ENCODE measurements around the gene TMPRSS11A.

TMPRSS11A gene

GRCh38 chr4:67871867-67872266 is 91.4 kb downstream of the TMPRSS11A start:
- DNase-seq (ENCODE audit: low read depth in 2 of 2) = no peak

- no peak for DNase-seq (ENCODE audit: low read depth in 2 of 2)
Measured at GRCh38 chr4:67869580-67870190, 93.6 kb downstream of the TMPRSS11A start.

- no peak for DNase-seq (ENCODE audit: low read depth in 2 of 2)
Measured at GRCh38 chr4:67861513-67861912, 101.8 kb downstream of the TMPRSS11A start.

Measured in stimulated activated CD8-positive, alpha-beta memory T cell treated with anti-CD3 and anti-CD28 coated beads, Interleukin-15, amount 100 ng/mL, for 48 hours (primary cell).